ENCODE measurements around the gene TMF1. TPM values are rescaled to one million over a fixed set of nuclear protein-coding genes. Genes with fewer than 3 reads are reported as not detected.
A peak's percentile ranks its signal among the peaks of the same experiment; 100 is the strongest.

TMF1 gene
- total RNA-seq, 1 donor from 2014 or later = 15.6 TPM

- no peak overlapping the region for H3K4me3 ChIP-seq (ENCODE audit: low read depth, low read length)
- TF ChIP-seq, protein P1, sequence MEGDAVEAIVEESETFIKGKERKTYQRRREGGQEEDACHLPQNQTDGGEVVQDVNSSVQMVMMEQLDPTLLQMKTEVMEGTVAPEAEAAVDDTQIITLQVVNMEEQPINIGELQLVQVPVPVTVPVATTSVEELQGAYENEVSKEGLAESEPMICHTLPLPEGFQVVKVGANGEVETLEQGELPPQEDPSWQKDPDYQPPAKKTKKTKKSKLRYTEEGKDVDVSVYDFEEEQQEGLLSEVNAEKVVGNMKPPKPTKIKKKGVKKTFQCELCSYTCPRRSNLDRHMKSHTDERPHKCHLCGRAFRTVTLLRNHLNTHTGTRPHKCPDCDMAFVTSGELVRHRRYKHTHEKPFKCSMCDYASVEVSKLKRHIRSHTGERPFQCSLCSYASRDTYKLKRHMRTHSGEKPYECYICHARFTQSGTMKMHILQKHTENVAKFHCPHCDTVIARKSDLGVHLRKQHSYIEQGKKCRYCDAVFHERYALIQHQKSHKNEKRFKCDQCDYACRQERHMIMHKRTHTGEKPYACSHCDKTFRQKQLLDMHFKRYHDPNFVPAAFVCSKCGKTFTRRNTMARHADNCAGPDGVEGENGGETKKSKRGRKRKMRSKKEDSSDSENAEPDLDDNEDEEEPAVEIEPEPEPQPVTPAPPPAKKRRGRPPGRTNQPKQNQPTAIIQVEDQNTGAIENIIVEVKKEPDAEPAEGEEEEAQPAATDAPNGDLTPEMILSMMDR (conservative IDR thresholded peaks at IDR 0.05; ENCODE audit: low read depth, low read length) = no peak
- no peak for DNase-seq (ENCODE audit: low read depth)
Measured at GRCh38 chr3:69092030-69092516, 39.9 kb upstream of the TMF1 start.

GRCh38 chr3:69091389-69092029 is 39.4 kb upstream of the TMF1 start:
- H3K4me3 ChIP-seq (ENCODE audit: low read depth, low read length) = no peak overlapping the region
- TF ChIP-seq, protein P1 (conservative IDR thresholded peaks at IDR 0.05; ENCODE audit: low read depth, low read length) = no peak
- no peak for DNase-seq (ENCODE audit: low read depth)

DNA sequence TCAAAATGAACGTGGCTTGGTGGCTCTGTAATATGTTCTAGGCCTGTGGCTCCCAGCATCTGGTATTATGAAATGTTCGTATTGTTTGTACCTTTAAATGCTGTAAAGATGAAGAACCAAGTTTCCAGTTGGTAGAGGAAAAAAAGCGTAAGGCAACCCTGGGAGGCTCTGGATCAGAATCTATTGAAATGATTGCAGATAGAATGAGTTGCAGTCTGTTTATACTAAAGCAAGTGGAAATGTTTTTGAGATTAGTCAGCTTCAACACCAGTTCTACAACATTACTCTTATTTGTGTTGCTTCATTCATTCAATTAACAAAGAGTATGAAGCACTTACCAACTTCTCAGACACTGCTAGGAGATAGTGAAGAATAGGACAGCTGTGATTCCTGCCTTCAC is 37.9 kb upstream of the TMF1 start:
- peak; percentile 59 for DNase-seq (ENCODE audit: low read depth)
- H3K4me3 ChIP-seq (ENCODE audit: low read depth, low read length) = no peak overlapping the region
- TF ChIP-seq, protein P1 (conservative IDR thresholded peaks at IDR 0.05; ENCODE audit: low read depth, low read length) = no peak

DNA sequence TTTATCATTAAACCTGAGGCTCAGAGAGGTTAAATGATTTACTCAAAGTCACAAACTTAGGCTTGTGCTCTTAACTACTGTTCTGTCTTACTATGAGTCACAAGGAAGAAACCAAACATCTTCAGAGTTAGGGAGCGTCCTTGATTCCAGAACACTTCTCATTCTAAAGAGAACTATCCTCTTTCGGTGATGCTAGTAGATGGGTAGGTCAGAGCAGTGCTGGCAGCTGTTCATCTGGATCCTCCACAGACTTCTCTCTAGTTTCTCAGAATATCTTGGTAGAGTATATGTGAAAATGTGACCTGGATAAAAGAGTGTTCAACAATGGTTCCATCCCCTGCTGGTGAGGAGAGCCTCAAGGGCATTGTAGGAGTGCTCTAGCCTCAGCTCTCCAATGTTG is 35.9 kb upstream of the TMF1 start:
- TF ChIP-seq, protein P1 (conservative IDR thresholded peaks at IDR 0.05; ENCODE audit: low read depth, low read length) = peak; percentile 22
- DNase-seq (ENCODE audit: low read depth) = no peak
- H3K4me3 ChIP-seq (ENCODE audit: low read depth, low read length) = peak overlapping the region; percentile 94

DNA sequence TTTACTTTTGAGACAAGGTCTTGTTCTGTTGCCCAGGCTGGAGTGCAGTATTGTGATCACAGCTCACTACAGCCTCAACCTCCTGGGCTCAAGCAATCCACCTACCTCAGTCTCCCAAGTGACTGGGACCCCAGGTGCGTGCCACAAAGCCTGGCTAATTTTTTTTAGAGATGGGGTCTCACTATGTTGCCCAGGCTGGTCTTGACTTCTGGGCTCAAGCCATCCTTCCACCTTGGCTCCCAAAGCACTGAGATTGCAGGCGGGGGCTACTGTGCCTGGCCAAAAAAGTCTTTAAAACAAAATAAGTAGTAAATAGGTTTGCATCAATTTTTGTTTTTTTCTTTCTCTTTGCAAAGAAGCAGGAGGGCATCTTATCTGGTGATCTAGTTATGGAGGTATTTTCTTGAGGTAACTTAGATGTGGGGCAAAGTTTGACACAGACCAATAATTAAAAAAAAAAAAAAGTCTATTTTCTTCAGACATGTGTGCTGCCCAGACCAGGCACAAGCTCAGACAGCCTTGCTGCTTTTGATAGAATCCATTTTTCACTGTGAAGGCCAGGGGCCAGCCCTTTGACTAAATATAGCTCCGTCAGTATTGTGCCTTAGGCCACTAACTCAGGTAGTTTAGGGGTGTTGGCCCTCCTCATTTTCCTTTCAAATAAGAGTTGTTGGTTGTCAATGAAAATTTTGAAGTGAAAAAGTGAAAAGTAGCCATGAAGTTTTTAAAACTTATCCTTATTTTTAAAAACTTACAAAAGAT is 35.1 kb upstream of the TMF1 start:
- peak overlapping the region; percentile 94 for H3K4me3 ChIP-seq (ENCODE audit: low read depth, low read length)
- TF ChIP-seq, protein P1 (conservative IDR thresholded peaks at IDR 0.05; ENCODE audit: low read depth, low read length) = no peak
- DNase-seq (ENCODE audit: low read depth) = no peak

DNA sequence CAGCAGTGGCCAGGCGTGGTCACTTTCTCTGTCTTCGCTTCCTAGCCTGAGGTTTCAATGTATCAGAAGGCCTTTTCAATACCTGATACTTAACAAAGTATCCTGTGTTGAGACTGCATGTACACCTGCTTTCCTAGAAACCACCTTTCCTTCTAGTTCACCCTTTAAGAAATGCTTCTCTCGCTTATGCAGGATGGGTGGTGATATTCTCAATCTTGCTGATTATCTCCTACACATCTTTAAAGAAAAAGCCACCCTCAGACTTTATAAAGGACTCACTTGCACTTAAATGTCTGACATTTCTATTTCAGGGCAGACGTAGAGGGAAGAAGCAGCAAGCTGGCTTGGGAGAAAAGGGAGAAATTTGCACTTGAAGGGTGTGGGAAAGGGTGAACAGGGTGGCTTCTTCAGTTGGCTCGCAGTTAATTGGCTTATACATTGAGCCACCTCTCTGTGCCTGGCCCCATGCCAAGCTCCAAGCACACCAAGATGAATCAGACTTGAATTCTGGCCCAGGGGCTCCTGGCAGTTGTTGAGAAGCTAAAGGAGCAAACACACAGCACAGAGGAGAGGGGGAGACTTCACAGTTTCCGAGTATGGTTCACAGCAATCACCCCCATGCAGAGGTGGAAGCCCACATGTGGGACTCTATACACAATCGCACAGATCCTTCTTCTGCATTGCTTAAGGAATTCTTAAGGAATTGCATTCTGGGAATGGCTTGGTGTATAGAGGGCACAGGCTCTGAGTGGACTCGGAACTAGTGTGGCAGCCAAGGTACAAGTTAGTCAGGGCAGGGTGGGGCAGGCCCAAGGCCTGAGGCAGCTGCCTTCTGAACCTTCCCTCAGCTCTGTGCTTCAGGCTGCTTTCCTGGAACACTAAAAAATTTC is 33.9 kb upstream of the TMF1 start:
- TF ChIP-seq, protein P1 (conservative IDR thresholded peaks at IDR 0.05; ENCODE audit: low read depth, low read length) = no peak
- peak overlapping the region; percentile 94 for H3K4me3 ChIP-seq (ENCODE audit: low read depth, low read length)
- DNase-seq (ENCODE audit: low read depth) = peak; percentile 76

All from epithelial cell of proximal tubule (primary cell).